ENCODE measurements around the gene HKDC1.

DNA sequence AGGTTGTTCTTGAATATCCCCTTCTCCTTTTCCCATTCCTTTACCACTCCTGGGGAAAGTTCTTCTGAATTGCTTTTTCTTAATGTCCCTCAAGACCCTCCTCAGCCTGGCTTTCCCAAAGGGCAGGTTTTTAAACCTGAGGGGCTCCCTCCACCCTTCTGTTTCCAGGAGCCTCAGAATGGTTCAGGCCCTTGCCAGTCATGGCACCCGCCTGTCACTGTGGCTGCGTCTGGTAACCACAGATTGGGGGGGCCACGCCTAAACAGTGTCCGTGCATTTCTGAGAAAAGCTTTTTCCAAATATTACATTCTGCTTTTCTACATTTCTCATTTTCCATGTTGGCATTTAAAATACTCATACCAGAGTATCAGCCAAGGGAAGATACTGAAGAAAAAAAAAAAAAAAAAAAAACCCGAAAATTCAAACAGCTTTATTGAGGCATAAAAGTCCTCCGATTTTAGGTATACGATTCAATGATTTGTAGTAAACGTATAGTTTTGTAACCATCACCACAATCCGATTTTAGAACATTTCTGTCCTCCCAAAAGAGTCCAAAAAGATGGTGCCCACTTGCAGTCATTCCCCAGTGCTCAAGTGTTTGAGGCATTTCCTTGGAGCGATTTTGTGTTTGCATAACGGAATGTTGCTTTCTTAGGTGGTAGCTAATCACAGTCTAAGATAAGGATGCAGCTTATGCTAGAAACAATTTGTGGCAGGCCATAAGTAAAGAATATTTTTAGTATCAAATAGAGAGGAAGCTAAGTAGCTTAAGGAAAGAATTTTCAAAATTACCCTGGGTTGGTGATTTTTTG is 22.1 kb downstream of the HKDC1 start:
- TF ChIP-seq, protein P1, sequence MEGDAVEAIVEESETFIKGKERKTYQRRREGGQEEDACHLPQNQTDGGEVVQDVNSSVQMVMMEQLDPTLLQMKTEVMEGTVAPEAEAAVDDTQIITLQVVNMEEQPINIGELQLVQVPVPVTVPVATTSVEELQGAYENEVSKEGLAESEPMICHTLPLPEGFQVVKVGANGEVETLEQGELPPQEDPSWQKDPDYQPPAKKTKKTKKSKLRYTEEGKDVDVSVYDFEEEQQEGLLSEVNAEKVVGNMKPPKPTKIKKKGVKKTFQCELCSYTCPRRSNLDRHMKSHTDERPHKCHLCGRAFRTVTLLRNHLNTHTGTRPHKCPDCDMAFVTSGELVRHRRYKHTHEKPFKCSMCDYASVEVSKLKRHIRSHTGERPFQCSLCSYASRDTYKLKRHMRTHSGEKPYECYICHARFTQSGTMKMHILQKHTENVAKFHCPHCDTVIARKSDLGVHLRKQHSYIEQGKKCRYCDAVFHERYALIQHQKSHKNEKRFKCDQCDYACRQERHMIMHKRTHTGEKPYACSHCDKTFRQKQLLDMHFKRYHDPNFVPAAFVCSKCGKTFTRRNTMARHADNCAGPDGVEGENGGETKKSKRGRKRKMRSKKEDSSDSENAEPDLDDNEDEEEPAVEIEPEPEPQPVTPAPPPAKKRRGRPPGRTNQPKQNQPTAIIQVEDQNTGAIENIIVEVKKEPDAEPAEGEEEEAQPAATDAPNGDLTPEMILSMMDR (IDR thresholded peaks at IDR 0.05 in 4 of 5, conservative IDR thresholded peaks at IDR 0.05 in 1 of 5) = no peak
- TF ChIP-seq POLR2A (IDR thresholded peaks at IDR 0.05) = no peak
